ENCODE results near the gene AHNAK. TPM values are rescaled to one million over a fixed set of nuclear protein-coding genes. Genes with fewer than 3 reads are reported as not detected.
A peak's percentile ranks its signal among the peaks of the same experiment; 100 is the strongest.
"Not testable (repeated sequence)": the region's sequence is repeated elsewhere in the genome, so short reads cannot be mapped to it uniquely, and the experiment has no call there.

Gene AHNAK
- total RNA-seq, 4 donors from 2014 or later, result 227 to 400 (median 288) TPM

DNA sequence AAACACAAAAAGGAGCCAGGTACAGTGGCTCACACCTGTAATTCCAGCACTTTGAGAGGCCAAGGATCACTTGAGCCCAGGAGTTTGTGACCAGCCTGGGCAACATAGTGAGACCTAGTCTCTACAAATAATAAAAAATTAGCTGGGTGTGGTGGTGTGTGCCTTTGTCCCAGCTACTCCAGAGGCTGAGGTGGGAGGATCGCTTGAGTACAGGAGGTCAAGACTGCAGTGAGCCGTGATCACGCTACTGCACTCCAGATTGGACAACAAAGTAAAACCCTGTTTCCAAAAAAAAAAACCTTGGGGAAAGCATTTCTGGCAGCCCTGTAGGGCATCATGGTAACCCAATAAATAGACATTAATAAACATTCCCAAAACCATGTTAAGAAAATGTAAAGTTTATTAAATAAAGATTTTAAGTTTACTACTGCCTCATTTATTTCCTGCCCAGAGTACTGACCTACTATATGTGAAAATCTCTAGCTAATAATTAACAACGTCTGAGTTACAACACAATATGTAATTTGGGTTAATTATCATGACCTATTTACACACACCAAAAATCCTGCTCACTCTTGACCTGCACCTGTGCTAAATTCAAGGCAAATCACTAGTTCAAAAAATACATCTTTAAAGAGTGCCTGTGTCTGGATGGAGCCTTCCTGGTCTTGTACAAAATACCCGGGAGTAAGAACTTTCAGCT is 18.6 kb upstream of the AHNAK start:
- TF ChIP-seq, protein P1, sequence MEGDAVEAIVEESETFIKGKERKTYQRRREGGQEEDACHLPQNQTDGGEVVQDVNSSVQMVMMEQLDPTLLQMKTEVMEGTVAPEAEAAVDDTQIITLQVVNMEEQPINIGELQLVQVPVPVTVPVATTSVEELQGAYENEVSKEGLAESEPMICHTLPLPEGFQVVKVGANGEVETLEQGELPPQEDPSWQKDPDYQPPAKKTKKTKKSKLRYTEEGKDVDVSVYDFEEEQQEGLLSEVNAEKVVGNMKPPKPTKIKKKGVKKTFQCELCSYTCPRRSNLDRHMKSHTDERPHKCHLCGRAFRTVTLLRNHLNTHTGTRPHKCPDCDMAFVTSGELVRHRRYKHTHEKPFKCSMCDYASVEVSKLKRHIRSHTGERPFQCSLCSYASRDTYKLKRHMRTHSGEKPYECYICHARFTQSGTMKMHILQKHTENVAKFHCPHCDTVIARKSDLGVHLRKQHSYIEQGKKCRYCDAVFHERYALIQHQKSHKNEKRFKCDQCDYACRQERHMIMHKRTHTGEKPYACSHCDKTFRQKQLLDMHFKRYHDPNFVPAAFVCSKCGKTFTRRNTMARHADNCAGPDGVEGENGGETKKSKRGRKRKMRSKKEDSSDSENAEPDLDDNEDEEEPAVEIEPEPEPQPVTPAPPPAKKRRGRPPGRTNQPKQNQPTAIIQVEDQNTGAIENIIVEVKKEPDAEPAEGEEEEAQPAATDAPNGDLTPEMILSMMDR (IDR thresholded peaks at IDR 0.05), result no peak
- no peak for TF ChIP-seq POLR2A (IDR thresholded peaks at IDR 0.05)
- intact Hi-C loops (cut with DNase I), result no loop called here
- Histone ChIP-seq H3K9me3 (no peaks in the 10 kb centered on the region), H3K36me3 (peaks cover 55 to 73% of the 10 kb centered on the region in 2 donors), H3K4me3 (replicated peaks in 1 of 3) (no peak overlapping the region), H3K27me3 (no peaks in the 10 kb centered on the region), H3K4me1 (peaks cover 8 to 9% of the 10 kb centered on the region in 2 donors), H3K27ac (no peak overlapping the region)
- WGBS, 2 donors, result 80 to 83% methylated on average over 5 of the region's 5 CpGs
- DNase-seq, result no peak

DNA sequence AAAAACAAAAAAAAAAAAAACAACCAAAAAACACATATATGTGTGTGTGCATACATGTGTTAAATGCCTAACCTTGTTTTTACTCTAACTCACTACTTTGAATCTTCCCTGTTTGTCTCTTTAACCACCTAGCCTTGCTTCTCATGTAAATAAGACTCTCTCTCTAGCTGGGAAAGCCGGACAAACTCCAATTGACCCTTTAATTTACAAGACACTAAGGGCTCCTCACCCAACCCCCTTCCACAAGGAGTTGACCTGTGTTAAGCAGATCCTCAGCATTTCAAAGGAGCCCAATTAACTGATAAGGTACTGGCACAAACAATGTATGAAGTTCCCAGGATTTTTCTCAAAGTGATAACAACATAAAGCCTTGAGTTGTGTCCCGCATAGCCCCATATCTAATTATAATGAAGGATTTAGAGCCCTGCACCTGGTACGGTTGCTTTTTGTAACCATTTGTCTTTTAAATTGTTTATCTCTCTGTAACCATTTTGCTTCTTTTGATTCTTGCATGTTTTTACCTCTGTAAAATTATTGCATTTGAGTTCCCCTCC is 15.1 kb upstream of the AHNAK start:
- WGBS, 2 donors, result 92 to 93% methylated on average over 3 of the region's 3 CpGs
- intact Hi-C loops (cut with DNase I), result loop anchor here (5.0 kb wide), 1 partner anchor 139 kb away; no protein-coding TSS in a partner anchor

DNA sequence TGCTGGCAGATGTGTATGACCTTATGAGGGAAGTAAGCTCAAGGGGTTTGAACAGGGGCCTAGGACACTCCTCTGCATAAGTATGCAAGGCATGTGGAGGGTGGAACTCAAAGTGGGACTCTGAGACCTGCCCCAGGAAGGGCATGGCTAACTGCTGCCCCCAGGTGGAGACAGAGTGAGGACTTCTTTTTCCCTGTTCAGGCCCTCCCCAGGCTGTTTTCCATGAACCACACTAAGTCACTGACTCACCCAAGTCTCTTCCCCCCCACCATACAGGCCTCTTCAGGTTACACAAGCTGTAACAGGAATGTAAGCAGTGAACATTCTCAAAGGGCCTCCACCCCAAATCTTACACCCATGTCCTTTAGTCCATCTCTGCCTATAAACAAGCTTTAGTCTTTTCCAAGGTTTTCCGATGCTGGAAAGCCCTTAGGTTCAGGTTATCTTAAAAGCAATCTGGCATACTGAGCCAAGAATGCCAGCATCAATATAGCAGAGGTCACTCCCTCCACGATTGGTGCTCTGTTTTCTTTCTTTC is 14.0 kb upstream of the AHNAK start:
- no peak overlapping the region for H3K4me3 ChIP-seq (replicated peaks in 1 of 3)
- H3K27me3 ChIP-seq, result no peaks in the 10 kb centered on the region
- peak overlapping the region; percentile 77 to 86 (median 79) for H3K27ac ChIP-seq
- peak; percentile 94 to 96 for DNase-seq
- 49 to 55% methylated on average over 2 of the region's 2 CpGs for WGBS, 2 donors
- peak in 1 of 2 donors; percentile 17 for TF ChIP-seq POLR2A (IDR thresholded peaks at IDR 0.05)
- TF ChIP-seq, protein P1 (IDR thresholded peaks at IDR 0.05), result peak; percentile 41 to 97 (median 92)
- peaks cover 27 to 35% of the 10 kb centered on the region in 2 donors for H3K4me1 ChIP-seq
- peaks cover 44% of the 10 kb centered on the region in 2 donors for H3K36me3 ChIP-seq
- intact Hi-C loops (cut with DNase I), result loop anchor here (5.0 kb wide), 1 partner anchor 138 kb away; no protein-coding TSS in a partner anchor
- H3K9me3 ChIP-seq, result no peaks in the 10 kb centered on the region

More for the DNA sequence above, 15.1 kb upstream of the AHNAK start:
- Histone ChIP-seq H3K4me1 (peaks cover 16 to 24% of the 10 kb centered on the region in 2 donors), H3K27ac (peak overlapping the region in 1 of 3 donors; percentile 86), H3K36me3 (peaks cover 54 to 55% of the 10 kb centered on the region in 2 donors)
- not testable (repeated sequence) for H3K27me3 ChIP-seq; DNase-seq; H3K4me3 ChIP-seq (replicated peaks in 1 of 3); H3K9me3 ChIP-seq

DNA sequence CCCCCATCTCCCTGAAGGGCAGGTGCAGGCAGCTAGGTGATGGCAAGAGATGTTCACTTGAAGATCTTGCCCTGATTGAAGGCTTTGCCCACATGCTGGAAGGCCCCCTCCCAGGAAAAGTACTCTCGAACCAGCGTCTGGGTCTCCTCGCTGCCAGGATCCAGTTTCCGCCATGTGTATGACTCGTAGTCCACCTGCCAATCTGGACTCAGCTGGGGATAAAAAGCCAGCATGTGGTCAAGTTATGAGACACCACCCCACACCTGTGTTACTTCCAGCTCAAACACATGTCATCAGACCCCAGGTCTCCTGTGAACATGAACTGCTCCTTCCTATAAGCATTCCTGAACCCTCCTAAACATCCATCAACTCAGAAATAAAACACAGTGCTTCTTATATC is 13.0 kb upstream of the AHNAK start:
- intact Hi-C loops (cut with DNase I), result loop anchor here (5.0 kb wide), 1 partner anchor 137 kb away; no protein-coding TSS in a partner anchor
- peaks cover 37 to 45% of the 10 kb centered on the region in 2 donors for H3K4me1 ChIP-seq
- H3K4me3 ChIP-seq (replicated peaks in 1 of 3); H3K27me3 ChIP-seq; H3K9me3 ChIP-seq; DNase-seq: not testable (repeated sequence)
- 84 to 88% methylated on average over 5 of the region's 5 CpGs for WGBS, 2 donors
- peak overlapping the region; percentile 67 to 86 (median 77) for H3K27ac ChIP-seq
- peaks cover 38 to 40% of the 10 kb centered on the region in 2 donors for H3K36me3 ChIP-seq

DNA sequence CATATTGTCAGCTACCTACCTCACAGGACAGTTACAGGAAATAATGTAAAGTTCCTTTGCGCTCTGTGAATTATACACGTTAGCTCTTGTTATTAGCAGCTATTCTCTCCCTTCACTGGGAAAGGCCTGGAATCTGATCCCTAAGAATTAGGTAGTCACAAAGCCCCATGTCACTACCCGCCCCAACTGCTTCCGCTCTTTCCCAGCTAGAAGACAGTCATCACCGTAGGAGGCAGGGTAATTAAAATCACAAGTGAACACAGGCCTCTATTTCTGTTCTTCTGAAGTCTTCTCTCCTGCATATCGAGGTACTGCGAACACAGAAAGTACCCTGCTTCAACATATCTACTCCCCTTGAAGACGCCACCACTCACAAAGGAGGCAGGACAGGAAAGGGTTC is 12.6 kb upstream of the AHNAK start:
- Histone ChIP-seq H3K4me1 (peaks cover 42 to 50% of the 10 kb centered on the region in 2 donors), H3K27me3 (no peaks in the 10 kb centered on the region), H3K36me3 (peaks cover 36 to 40% of the 10 kb centered on the region in 2 donors), H3K27ac (peak overlapping the region in 2 of 3 donors; percentile 77 to 86), H3K4me3 (replicated peaks in 1 of 3) (no peak overlapping the region), H3K9me3 (no peaks in the 10 kb centered on the region)
- TF ChIP-seq, protein P1 (IDR thresholded peaks at IDR 0.05), result no peak
- TF ChIP-seq POLR2A (IDR thresholded peaks at IDR 0.05), result no peak
- intact Hi-C loops (cut with DNase I), result no loop called here
- WGBS, 2 donors, result 88 to 91% methylated on average over 8 of the region's 8 CpGs
- DNase-seq, result no peak

DNA sequence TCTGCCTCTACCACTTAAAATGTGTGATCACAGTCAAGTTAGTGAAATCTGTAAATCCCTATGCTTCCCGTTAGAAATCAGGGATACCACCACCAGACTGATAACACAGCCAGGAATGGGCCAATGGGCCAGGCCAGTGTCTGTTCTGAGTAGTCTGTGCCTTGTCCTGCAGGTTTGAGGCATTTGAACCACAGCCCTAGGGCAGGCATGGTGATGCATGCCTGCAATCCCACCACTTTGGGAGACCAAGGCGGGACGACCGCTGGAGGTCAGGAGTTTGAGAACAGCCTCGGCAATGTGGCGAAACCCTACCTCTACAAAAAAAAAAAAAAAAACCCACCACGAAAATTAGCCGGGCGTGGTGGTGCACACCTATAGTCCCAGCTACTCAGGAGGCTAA is 12.1 kb upstream of the AHNAK start:
- Histone ChIP-seq H3K4me1 (peaks cover 46 to 55% of the 10 kb centered on the region in 2 donors), H3K36me3 (peaks cover 32 to 37% of the 10 kb centered on the region in 2 donors)
- DNase-seq, result no peak

More for the DNA sequence above, 12.1 kb upstream of the AHNAK start:
- WGBS, 2 donors, result 93 to 97% methylated on average over 9 of the region's 9 CpGs
- Histone ChIP-seq H3K4me3 (replicated peaks in 1 of 3) (no peak overlapping the region), H3K27ac (peak overlapping the region in 1 of 3 donors; percentile 86), H3K9me3 (no peaks in the 10 kb centered on the region), H3K27me3 (no peaks in the 10 kb centered on the region)
- TF ChIP-seq, protein P1 (IDR thresholded peaks at IDR 0.05), result no peak
- TF ChIP-seq POLR2A (IDR thresholded peaks at IDR 0.05), result no peak
- intact Hi-C loops (cut with DNase I), result no loop called here

All from thyroid gland (tissue), 4 donors.